Hepatocyte (in vitro differentiated cells): ENCODE data around the gene GLCCI1.

ENCODE experiments used
- CTCF ChIP-seq: fragments of 200-600 bp; sonication (generic); IDR thresholded peaks from 2 replicates; pipeline ENCODE4 v1.5.1; 2016; ENCODE audit warnings: antibody characterized with exemption, mild to moderate bottlenecking; ENCODE audit not compliant: poor library complexity
- EZH2 ChIP-seq: fragments of 200-600 bp; sonication (generic); IDR thresholded peaks from 2 replicates; pipeline ENCODE4 v1.6.1; 2016; ENCODE audit warnings: antibody characterized with exemption, mild to moderate bottlenecking, borderline replicate concordance

- TF ChIP-seq CTCF, result no peak
- TF ChIP-seq EZH2, result no peak
Measured at GRCh38 chr7:8058852-8059251, 90.3 kb downstream of the GLCCI1 start.
